Activated CD8-positive, alpha-beta memory T cell treated with anti-CD3 and anti-CD28 coated beads, Interleukin-2, amount 10 ng/mL, durations not matched to agents 7 days and 5 days (primary cell): ENCODE measurements around the gene AHCTF1. TPM values are rescaled to one million over a fixed set of nuclear protein-coding genes. Genes with fewer than 3 reads are reported as not detected.
"Not testable (repeated sequence)": the region's sequence is repeated elsewhere in the genome, so short reads cannot be mapped to it uniquely, and the experiment has no call there.

ENCODE experiments used
- ATAC-seq: fragments of 150-1000 bp; cut with Tn5 transposase; one replicate; pipeline ENCODE4 v1.10.0; 2021; ENCODE audit warnings: moderate library complexity
- CTCF ChIA-PET: fragments of 350-600 bp; sonication (Branson Sonifier 250); formaldehyde crosslinking; loops from one replicate; lab custom pipeline; 2021; ENCODE audit warnings: antibody characterized with exemption; lab: Charles Lee
- DNase-seq: peaks from one replicate; pipeline ENCODE4 v3.0.0-alpha.2; 2020
- H3K27ac Mint-ChIP-seq: one replicate; pipeline ENCODE4 v1.8.0; 2021; ENCODE audit warnings: mild to moderate bottlenecking, mixed read lengths
- H3K27me3 Mint-ChIP-seq: one replicate; pipeline ENCODE4 v1.8.0; 2021; ENCODE audit warnings: mixed read lengths
- H3K36me3 Mint-ChIP-seq: one replicate; pipeline ENCODE4 v1.8.0; 2021; ENCODE audit warnings: mild to moderate bottlenecking, mixed read lengths
- H3K4me1 Mint-ChIP-seq: one replicate; pipeline ENCODE4 v1.8.0; 2021; ENCODE audit warnings: mixed read lengths
- H3K4me3 Mint-ChIP-seq: one replicate; pipeline ENCODE4 v1.8.0; 2021; ENCODE audit warnings: mild to moderate bottlenecking, moderate library complexity, mixed read lengths
- H3K9me3 Mint-ChIP-seq: one replicate; pipeline ENCODE4 v1.8.0; 2022; ENCODE audit warnings: low read depth, mixed read lengths
- total RNA-seq, 2 experiments: library from RNA; stranded (reverse); gene quantifications; one replicate each; pipeline ENCODE4 v1.2.3, GENCODE V29; 2021

AHCTF1 gene
- total RNA-seq, 2 experiments from 2014 or later, result 30.4 to 37.1 TPM

DNA sequence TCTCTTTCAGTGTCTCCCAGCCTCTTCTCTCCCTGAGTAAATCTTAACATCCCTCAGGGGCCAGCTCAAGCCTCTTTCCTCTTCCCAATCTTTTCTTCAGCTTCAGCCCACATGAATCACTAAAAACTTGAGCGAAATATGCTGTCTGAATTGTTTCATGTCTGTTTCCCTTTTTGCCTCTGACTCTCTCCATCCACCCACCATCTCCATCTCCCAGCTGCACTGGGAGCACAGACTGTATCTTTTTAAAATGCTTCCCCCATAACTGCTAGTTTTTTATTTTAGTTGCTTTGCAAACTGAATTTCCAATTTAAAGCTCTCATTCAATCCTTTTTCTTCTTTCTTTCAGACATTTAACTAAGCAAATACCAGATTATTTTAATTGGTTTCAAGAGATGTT lies 3.0 kb upstream of the AHCTF1 start:
- H3K9me3 Mint-ChIP-seq, result no peaks in the 10 kb centered on the region
- no peak overlapping the region for H3K4me3 Mint-ChIP-seq
- ATAC-seq, result no peak
- H3K27me3 Mint-ChIP-seq, result peaks cover 3% of the 10 kb centered on the region
- H3K36me3 Mint-ChIP-seq, result peaks cover 4% of the 10 kb centered on the region
- H3K27ac Mint-ChIP-seq, result no peak overlapping the region
- no peak for DNase-seq
- H3K4me1 Mint-ChIP-seq, result peaks cover 15% of the 10 kb centered on the region
- CTCF ChIA-PET, result no interaction called here

DNA sequence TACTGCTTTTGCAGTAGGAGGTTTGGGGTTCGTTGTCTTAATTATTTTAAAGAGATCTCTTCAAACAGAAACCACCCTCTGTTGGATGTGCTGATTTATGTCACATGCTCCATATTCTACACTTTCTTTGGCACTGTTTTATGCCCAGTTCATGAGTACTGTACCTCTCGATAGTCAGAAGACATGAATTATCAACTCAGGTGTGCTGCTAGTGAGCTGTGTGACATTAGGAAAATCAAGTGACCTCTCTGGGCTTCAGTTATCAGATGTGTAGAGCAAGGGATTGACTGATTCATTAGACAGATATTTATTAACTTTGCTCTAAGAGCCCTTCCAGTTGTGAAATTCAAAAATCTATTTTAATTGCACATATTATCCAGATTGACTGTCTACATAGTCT lies 2.1 kb upstream of the AHCTF1 start:
- Mint-ChIP-seq H3K4me1 (peaks cover 19% of the 10 kb centered on the region), H3K9me3 (no peaks in the 10 kb centered on the region), H3K27ac (no peak overlapping the region), H3K36me3 (peaks cover 9% of the 10 kb centered on the region), H3K27me3 (peaks cover 3% of the 10 kb centered on the region), H3K4me3 (no peak overlapping the region)
- ATAC-seq, result no peak
- DNase-seq, result no peak
- CTCF ChIA-PET, result no interaction called here

DNA sequence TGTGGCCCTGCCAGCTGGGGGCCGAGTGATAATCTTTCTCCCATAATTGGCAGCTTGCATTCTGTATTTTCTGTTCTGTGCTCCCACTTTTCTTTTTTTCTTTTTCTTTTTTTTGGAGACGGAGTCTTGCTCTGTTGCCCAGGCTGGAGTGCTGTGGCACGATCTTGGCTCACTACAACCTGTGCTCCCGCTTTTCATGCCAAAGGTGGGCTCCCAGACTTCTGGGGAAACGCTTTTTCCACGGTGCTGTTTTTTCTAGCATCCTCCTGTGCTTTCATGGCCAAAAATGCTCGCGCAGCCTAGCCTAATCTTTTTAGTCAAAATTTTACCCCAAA lies 585 bp upstream of the AHCTF1 start:
- ATAC-seq, result no peak

DNA sequence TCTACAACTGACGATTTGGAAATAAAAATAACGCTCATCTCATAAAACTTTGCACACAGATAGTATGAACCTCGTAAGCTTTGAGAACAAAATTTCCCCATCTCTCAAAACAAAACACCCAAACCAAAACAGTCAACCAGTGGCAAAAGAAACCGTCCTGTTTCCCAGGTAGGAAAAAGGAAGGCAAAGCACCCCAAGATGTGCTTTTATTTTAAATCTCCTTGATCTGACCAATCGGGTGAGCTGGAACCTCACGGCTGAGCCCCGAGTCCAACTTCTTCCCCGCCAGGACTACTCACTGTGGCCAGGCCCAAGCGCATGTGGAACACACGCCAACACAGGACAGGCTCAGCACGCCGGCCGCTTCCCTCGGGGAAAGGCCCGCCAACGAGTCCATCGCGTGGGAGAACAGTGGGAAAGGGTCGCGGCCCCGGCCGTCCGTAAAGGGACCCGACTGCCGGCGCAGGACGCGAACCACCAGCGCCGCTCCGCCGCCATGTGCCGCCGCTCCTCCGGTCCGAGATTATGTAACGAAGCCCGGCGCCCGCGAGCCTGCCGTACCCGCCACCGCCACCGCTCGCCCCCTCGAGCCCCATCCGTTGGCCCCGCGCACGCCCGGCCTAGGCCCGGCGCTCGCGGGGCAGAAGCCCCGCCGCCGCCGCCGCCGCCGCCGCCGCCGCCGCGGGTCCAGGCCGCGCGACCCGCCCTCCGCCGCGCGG lies 759 bp downstream of the AHCTF1 start:
- H3K9me3 Mint-ChIP-seq, result peaks cover 2% of the 10 kb centered on the region
- DNase-seq (peak; percentile 67), ATAC-seq (peak; percentile 42)
- H3K36me3 Mint-ChIP-seq, result peaks cover 33% of the 10 kb centered on the region
- no peaks in the 10 kb centered on the region for H3K27me3 Mint-ChIP-seq
- H3K4me3 Mint-ChIP-seq, result peak overlapping the region; percentile 88
- peaks cover 27% of the 10 kb centered on the region for H3K4me1 Mint-ChIP-seq
- peak overlapping the region; percentile 82 for H3K27ac Mint-ChIP-seq
- CTCF ChIA-PET, result interaction anchor here (1.3 kb wide), 2 partner anchors 24 to 40 kb away, joined by 3 read pairs; no protein-coding TSS in a partner anchor

More for the DNA sequence above, 585 bp upstream of the AHCTF1 start:
- Mint-ChIP-seq H3K27ac (peak overlapping the region; percentile 97), H3K4me3 (peak overlapping the region; percentile 88), H3K9me3 (peaks cover 2% of the 10 kb centered on the region), H3K4me1 (peaks cover 26% of the 10 kb centered on the region), H3K27me3 (peaks cover 3% of the 10 kb centered on the region), H3K36me3 (peaks cover 20% of the 10 kb centered on the region)
- DNase-seq, result no peak
- CTCF ChIA-PET, result no interaction called here

DNA sequence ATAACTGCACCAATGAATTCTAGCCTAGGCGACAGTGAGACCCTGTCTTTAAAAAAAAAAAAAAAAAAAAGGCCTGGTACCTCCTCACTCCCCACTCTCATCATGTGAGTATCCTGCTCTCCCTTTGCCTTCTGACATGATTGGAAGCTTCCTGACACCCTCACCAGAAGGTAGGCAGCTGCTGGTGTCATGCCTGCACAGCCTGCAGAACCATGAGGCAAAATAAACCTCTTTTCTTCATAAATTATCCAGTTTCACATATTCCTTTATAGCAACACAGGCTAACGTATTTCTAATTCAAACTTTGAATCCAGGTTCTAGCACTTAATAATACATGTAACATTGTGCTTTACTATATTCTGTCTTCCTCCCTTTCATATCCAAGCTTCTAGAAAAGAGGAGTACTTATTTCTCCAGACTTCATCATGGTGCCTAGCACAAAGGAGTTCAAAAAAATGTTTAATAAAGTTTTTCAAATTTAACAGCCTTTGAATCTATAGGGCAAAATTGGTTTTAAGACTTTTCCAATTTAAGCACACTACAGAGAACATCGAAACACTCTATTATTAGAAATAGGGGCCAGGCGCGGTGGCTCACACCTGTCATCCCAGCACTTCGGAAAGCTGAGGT lies 5.6 kb downstream of the AHCTF1 start:
- Mint-ChIP-seq H3K27ac (no peak overlapping the region), H3K27me3 (no peaks in the 10 kb centered on the region), H3K4me1 (peaks cover 30% of the 10 kb centered on the region), H3K36me3 (peaks cover 59% of the 10 kb centered on the region), H3K4me3 (no peak overlapping the region), H3K9me3 (peaks cover 3% of the 10 kb centered on the region)
- CTCF ChIA-PET, result no interaction called here
- ATAC-seq, result no peak
- DNase-seq, result no peak

DNA sequence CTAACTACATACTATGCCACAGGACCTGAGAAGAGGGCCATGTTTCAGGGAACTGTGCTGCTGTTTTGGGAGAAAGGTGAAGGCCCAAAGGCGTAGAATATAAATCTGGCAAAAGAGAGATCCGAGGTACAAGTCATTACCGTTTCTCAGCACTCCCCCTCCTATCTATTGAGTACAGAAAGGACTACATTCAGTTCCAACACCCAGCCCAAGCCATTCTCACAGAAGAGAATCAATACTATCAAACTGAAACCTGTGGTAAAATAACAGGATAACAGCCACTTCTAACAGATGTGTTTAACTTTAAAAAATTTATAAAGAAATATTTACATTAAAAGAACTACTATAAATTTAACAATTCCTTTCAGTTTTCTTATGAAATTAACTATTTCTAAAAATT lies 7.8 kb downstream of the AHCTF1 start:
- ATAC-seq (no peak), DNase-seq (no peak)
- H3K27ac Mint-ChIP-seq, result no peak overlapping the region
- H3K36me3 Mint-ChIP-seq, result peaks cover 55% of the 10 kb centered on the region
- peaks cover 16% of the 10 kb centered on the region for H3K4me1 Mint-ChIP-seq
- no peak overlapping the region for H3K4me3 Mint-ChIP-seq
- CTCF ChIA-PET, result no interaction called here
- H3K9me3 Mint-ChIP-seq, result peaks cover 3% of the 10 kb centered on the region
- H3K27me3 Mint-ChIP-seq, result no peaks in the 10 kb centered on the region

DNA sequence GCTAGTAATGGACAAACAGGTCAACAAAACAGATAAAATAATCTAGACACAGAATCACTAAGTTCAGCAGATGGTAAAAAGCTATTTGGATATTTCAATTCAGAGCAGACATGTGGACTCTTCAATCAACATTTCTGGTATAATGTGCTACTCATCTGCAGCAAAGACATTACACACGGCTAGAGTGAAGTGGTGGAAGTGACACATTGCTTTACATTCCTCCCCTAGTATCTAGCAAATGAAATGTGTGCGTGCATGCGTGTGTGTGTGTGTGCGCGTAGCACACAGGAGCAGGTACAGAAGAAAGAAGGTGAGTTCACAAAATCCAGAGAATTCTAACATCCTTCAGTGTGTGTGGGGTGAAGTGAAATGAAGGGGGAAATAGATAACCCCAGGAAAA lies 8.3 kb downstream of the AHCTF1 start:
- Mint-ChIP-seq H3K36me3 (peaks cover 53% of the 10 kb centered on the region), H3K4me1 (peaks cover 11% of the 10 kb centered on the region), H3K27ac (no peak overlapping the region), H3K9me3 (peaks cover 3% of the 10 kb centered on the region), H3K27me3 (no peaks in the 10 kb centered on the region), H3K4me3 (no peak overlapping the region)
- CTCF ChIA-PET, result no interaction called here
- ATAC-seq (no peak), DNase-seq (no peak)

DNA sequence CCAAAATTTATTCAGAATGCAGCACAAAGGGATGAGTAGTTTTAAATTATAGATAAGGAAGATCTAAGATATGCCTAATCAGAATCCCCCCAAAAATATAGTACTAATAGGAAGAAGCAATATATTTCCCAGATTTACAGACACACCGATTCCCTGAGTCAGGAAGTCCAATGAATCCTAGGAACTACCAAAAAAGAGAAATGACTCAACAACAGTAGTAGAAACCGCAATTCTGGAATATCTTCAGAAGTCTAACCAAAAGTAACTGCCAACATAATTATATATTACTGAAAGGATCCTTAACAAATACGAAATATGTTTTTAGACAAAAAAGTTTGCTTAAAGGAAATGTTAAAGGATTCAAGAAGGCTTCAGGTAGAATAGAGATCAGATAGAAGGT lies 10.3 kb downstream of the AHCTF1 start:
- peaks cover 8% of the 10 kb centered on the region for H3K4me1 Mint-ChIP-seq
- no peak overlapping the region for H3K4me3 Mint-ChIP-seq
- peaks cover 46% of the 10 kb centered on the region for H3K36me3 Mint-ChIP-seq
- DNase-seq (no peak), ATAC-seq (no peak)
- no peak overlapping the region for H3K27ac Mint-ChIP-seq
- H3K27me3 Mint-ChIP-seq, result no peaks in the 10 kb centered on the region
- CTCF ChIA-PET, result no interaction called here
- H3K9me3 Mint-ChIP-seq, result peaks cover 2% of the 10 kb centered on the region

DNA sequence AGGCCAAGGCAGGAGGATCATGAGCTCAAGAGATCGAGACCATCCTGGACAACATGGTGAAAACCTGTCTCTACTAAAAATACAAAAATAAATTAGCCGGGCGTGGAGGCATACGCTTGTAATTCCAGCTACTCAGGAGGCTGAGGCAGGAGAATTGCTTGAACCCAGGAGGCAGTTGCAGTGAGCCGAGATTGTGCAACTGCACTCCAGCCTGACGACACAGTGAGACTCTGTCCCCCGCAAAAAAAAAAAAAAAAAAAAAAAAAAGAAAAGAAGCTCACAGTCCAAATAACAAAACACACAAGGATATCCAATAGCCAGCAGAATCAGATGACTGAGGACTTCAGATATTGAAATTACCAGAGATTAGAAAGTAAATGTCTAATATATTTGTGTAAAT lies 11.8 kb downstream of the AHCTF1 start:
- DNase-seq (no peak), ATAC-seq (no peak)
- H3K9me3 Mint-ChIP-seq, result no peaks in the 10 kb centered on the region
- H3K4me1 Mint-ChIP-seq, result peaks cover 6% of the 10 kb centered on the region
- peaks cover 39% of the 10 kb centered on the region for H3K36me3 Mint-ChIP-seq
- H3K4me3 Mint-ChIP-seq, result no peak overlapping the region
- CTCF ChIA-PET, result no interaction called here
- H3K27ac Mint-ChIP-seq, result no peak overlapping the region
- H3K27me3 Mint-ChIP-seq, result no peaks in the 10 kb centered on the region

DNA sequence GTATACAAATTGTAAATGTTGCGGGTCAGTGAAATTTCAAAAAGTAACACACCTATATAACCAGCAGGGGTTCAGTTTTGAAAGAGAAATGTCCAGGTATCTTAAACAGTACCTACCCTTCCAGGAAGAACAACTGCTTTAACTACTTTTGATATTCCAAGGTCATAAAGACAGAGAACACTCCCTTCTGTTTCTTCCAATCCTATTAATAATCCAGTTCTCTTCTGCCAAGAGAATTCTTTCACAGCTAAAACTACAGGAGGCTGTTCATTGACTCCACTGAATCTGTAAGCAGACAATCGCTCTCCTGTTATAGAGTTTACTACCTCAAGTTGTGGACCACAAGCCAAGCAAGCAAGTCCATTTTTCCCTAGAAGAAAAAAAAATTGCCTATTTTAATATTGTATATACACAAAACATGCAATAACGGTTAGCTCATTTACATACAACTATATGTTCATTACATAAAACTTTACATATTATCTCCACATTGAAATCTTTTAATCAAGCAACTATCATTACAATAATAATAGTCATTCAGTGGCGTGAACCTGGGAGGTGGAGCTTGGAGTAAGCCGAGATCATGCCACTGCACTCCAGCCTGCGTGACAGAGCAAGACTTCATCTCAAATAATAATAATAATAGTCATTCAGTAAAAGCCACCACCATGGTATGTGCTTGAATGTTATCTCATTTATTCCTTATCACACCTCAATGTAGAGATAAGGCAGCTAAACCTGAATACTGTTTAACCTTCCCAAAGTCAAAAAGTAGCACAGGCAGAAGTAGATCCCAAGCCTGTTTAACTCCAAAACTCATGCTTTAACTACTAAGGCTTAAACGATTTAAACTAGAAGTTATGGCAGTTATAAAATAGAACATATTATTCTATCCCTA lies 15.5 kb downstream of the AHCTF1 start:
- ATAC-seq, DNase-seq: not testable (repeated sequence)

DNA sequence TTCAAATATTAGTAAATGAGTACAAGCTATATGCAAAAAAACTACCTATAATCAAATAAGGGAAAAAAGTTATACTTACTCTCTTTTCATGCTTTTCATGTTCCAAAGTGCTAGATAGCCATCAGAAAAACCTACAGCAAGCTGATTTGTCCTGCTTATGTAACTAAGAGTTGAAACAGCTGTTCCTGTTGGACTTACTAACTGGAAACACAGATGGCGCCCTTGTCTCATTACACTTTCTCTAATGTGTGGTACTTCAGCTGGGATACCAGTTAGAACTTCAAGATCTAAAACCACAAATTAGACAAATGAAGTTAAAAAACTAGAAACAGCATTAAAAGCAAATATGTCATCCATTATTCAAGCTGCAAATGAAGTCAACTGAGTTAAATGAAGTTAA lies 24.3 kb downstream of the AHCTF1 start:
- CTCF ChIA-PET, result interaction anchor here (0.6 to 1.7 kb wide), 5 partner anchors 9 to 218 kb away, joined by 3 to 7 read pairs (median 3); no protein-coding TSS in a partner anchor
- DNase-seq (no peak), ATAC-seq (no peak)
- Mint-ChIP-seq H3K27me3 (no peaks in the 10 kb centered on the region), H3K4me1 (peaks cover 4% of the 10 kb centered on the region), H3K9me3 (no peaks in the 10 kb centered on the region), H3K4me3 (no peak overlapping the region), H3K36me3 (peaks cover 44% of the 10 kb centered on the region), H3K27ac (no peak overlapping the region)

More for the DNA sequence above, 15.5 kb downstream of the AHCTF1 start:
- CTCF ChIA-PET, result interaction anchor here (1.5 kb wide), 1 partner anchor 9 kb away, joined by 5 read pairs; no protein-coding TSS in a partner anchor
- not testable (repeated sequence) for H3K27ac Mint-ChIP-seq, H3K4me3 Mint-ChIP-seq, H3K4me1 Mint-ChIP-seq, H3K27me3 Mint-ChIP-seq, H3K9me3 Mint-ChIP-seq
- peaks cover 35% of the 10 kb centered on the region for H3K36me3 Mint-ChIP-seq

DNA sequence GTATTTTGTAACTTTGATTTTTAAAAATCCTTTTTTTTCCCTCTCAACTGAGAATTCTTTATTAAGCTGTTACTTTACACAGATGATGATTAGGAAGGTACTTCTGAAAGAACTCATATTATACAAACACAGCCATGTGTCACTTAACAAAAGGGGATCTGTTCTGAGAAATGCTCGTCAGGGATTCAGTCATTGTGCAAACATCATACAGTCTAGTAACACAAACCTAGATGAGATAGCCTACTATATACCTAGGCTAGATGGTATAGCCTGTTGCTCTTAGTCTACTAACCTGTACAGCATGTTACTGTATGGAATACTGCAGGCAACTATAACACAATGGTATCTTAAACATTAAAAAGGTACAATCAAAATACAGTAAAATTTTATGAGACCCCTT lies 24.9 kb downstream of the AHCTF1 start:
- no peaks in the 10 kb centered on the region for H3K27me3 Mint-ChIP-seq
- peaks cover 4% of the 10 kb centered on the region for H3K4me1 Mint-ChIP-seq
- H3K4me3 Mint-ChIP-seq, result no peak overlapping the region
- no peaks in the 10 kb centered on the region for H3K9me3 Mint-ChIP-seq
- H3K36me3 Mint-ChIP-seq, result peaks cover 46% of the 10 kb centered on the region
- CTCF ChIA-PET, result interaction anchor here (0.6 to 1.7 kb wide), 5 partner anchors 11 to 218 kb away, joined by 3 to 7 read pairs (median 3); no protein-coding TSS in a partner anchor
- ATAC-seq (no peak), DNase-seq (no peak)
- H3K27ac Mint-ChIP-seq, result no peak overlapping the region

DNA sequence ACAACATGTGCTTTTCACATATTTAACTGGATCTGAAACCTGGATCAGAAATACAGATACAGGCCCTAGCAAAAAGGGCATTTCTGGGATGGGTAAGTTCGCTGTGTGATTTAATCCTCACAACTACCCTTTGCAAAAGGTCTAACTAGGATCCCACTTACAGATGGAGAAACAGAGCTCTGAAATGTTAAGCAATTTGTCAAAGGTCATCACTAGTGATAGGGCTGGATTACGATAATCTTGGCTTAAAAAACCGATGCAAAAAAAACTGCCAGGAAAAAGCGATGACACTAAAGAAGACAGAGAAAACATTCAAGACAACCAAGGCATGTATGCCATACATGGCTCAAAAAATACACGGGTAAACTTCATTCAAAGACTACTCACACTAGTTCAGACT lies 29.9 kb downstream of the AHCTF1 start:
- Mint-ChIP-seq H3K27me3 (no peaks in the 10 kb centered on the region), H3K4me3 (no peak overlapping the region), H3K4me1 (peaks cover 4% of the 10 kb centered on the region), H3K27ac (no peak overlapping the region), H3K9me3 (no peaks in the 10 kb centered on the region), H3K36me3 (peaks cover 51% of the 10 kb centered on the region)
- DNase-seq (no peak), ATAC-seq (no peak)
- CTCF ChIA-PET, result no interaction called here
